PC-3 (cell line): ENCODE data around the gene MAS1. TPM values are rescaled to one million over a fixed set of nuclear protein-coding genes. Genes with fewer than 3 reads are reported as not detected.

ENCODE experiments used
- ATAC-seq: fragments of 200-7000 bp; cut with Tn5 transposase; 2 replicates; pipeline ENCODE4 v1.9.1; 2020; ENCODE audit warnings: mild to moderate bottlenecking, moderate library complexity
- BruUV-seq: library from RNA; stranded (reverse); fragments of 400-500 nt; replicated peaks from 2 replicates; lab custom pipeline; 2021; lab: Mats Ljungman, UMichigan
- CTCF ChIA-PET: fragments of 300-600 bp; sonication (Branson Sonifier 250); formaldehyde crosslinking; loops from one replicate; lab custom pipeline; 2022; ENCODE audit warnings: antibody characterized with exemption; lab: Charles Lee
- POLR2A ChIA-PET: fragments of 300-600 bp; sonication (Branson Sonifier 250); formaldehyde crosslinking; loops from one replicate; lab custom pipeline; 2022; ENCODE audit warnings: antibody characterized with exemption; ENCODE audit not compliant: unreplicated experiment; lab: Charles Lee
- DNase-seq: peaks from one replicate; pipeline ENCODE4 v3.0.0-alpha.2; 2015
- H2AFZ ChIP-seq: fragments of 300-600 bp; sonication (generic); 2 replicates; pipeline ENCODE4 v1.6.0; 2016; ENCODE audit warnings: antibody characterized with exemption, low read length
- H3F3A ChIP-seq: fragments of 300-600 bp; sonication (generic); one replicate; pipeline ENCODE4 v1.6.0; 2017; ENCODE audit warnings: antibody characterized with exemption, low read length, control low read depth, mild to moderate bottlenecking; ENCODE audit not compliant: unreplicated experiment
- H3K27ac ChIP-seq: fragments of 300-600 bp; sonication (generic); 2 replicates; pipeline ENCODE4 v1.5.1; 2016; ENCODE audit warnings: mild to moderate bottlenecking, low read length
- H3K27me3 ChIP-seq: fragments of 300-600 bp; sonication (generic); 2 replicates; pipeline ENCODE4 v1.6.1; 2016; ENCODE audit warnings: low read length, mixed read lengths
- H3K36me3 ChIP-seq: fragments of 300-600 bp; sonication (generic); 2 replicates; pipeline ENCODE4 v1.6.1; 2016; ENCODE audit warnings: low read depth, mixed run types, low read length, mixed read lengths
- H3K4me1 ChIP-seq: fragments of 300-600 bp; sonication (generic); 2 replicates; pipeline ENCODE4 v1.5.1; 2016; ENCODE audit warnings: low read length; ENCODE audit not compliant: insufficient read depth
- H3K4me2 ChIP-seq: fragments of 300-600 bp; sonication (generic); 2 replicates; pipeline ENCODE4 v1.6.0; 2016; ENCODE audit warnings: low read length
- H3K4me3 ChIP-seq: fragments of 300-600 bp; sonication (generic); 2 replicates; pipeline ENCODE4 v1.5.1; 2016; ENCODE audit warnings: mild to moderate bottlenecking, low read length, mixed read lengths
- H3K79me2 ChIP-seq: fragments of 300-600 bp; sonication (generic); 2 replicates; pipeline ENCODE4 v1.6.1; 2017; ENCODE audit warnings: low read length, mixed read lengths
- H3K9ac ChIP-seq: fragments of 300-600 bp; sonication (generic); 2 replicates; pipeline ENCODE4 v1.6.0; 2016; ENCODE audit warnings: mild to moderate bottlenecking, low read length
- H3K9me2 ChIP-seq: fragments of 300-600 bp; sonication (generic); replicated peaks from 2 replicates; pipeline ENCODE4 v1.6.1; 2016; ENCODE audit warnings: mixed run types, low read length, mixed read lengths
- H3K9me3 ChIP-seq: fragments of 300-600 bp; sonication (generic); 2 replicates; pipeline ENCODE4 v1.6.1; 2016; ENCODE audit warnings: low read length, mixed read lengths
- H4K20me1 ChIP-seq: fragments of 300-600 bp; sonication (generic); 2 replicates; pipeline ENCODE4 v1.6.1; 2016; ENCODE audit warnings: low read length, mixed read lengths
- CTCF ChIP-seq: fragments of 300-600 bp; sonication (generic); conservative IDR thresholded peaks from 2 replicates; pipeline ENCODE4 v1.5.1; 2017; ENCODE audit warnings: antibody characterized with exemption, low read depth, mild to moderate bottlenecking, low read length
- EZH2 ChIP-seq: fragments of 300-600 bp; sonication (generic); IDR thresholded peaks from one replicate; pipeline ENCODE4 v1.6.1; 2017; ENCODE audit warnings: antibody characterized with exemption, mild to moderate bottlenecking, low read length; ENCODE audit not compliant: unreplicated experiment
- EZH2phosphoT487 ChIP-seq: fragments of 300-600 bp; sonication (generic); IDR thresholded peaks from 2 replicates; pipeline ENCODE4 v1.6.1; 2018; ENCODE audit warnings: mild to moderate bottlenecking, antibody characterized with exemption, low read length, borderline replicate concordance
- intact Hi-C: fragments of 100-400 bp; cut with micrococcal nuclease; formaldehyde crosslinking; loops from 2 replicates; pipeline ENCODE4 v1.9.0; 2023
- total RNA-seq: library from RNA; depleted of rRNA; stranded (reverse); fragments of >200 nt; gene quantifications from 2 replicates; pipeline ENCODE4 v1.2.3, GENCODE V29; 2014

The MAS1 gene
- total RNA-seq, 1 experiment from 2014 or later, result not detected

- CTCF ChIA-PET, result no interaction called here
- BruUV-seq, result no TSS peak
- intact Hi-C loops, result no loop called here
Observed at GRCh38 chr6:159866286-159867247, 24.2 kb upstream of the MAS1 start.

GRCh38 chr6:159871241-159871640, 19.5 kb upstream of the MAS1 start:
- no peak overlapping the region for H3K9ac ChIP-seq
- H3F3A ChIP-seq, result no peaks in the 10 kb centered on the region
- H3K79me2 ChIP-seq, result no peaks in the 10 kb centered on the region
- H3K9me3 ChIP-seq, result no peaks in the 10 kb centered on the region
- no peaks in the 10 kb centered on the region for H3K27me3 ChIP-seq
- no TSS peak for BruUV-seq
- H3K4me2 ChIP-seq, result no peak overlapping the region
- H2AFZ ChIP-seq, result no peak overlapping the region
- CTCF ChIA-PET, result no interaction called here
- H3K9me2 ChIP-seq, result no peaks in the 10 kb centered on the region
- no peaks in the 10 kb centered on the region for H3K4me1 ChIP-seq
- H3K36me3 ChIP-seq, result no peaks in the 10 kb centered on the region
- no peak overlapping the region for H3K27ac ChIP-seq
- TF ChIP-seq CTCF (no peak), EZH2phosphoT487 (no peak), EZH2 (no peak)
- intact Hi-C loops, result no loop called here
- ATAC-seq (no peak), DNase-seq (no peak)
- no peaks in the 10 kb centered on the region for H4K20me1 ChIP-seq
- POLR2A ChIA-PET, result no interaction called here
- H3K4me3 ChIP-seq, result no peak overlapping the region

More at GRCh38 chr6:159866286-159867247, 24.2 kb upstream of the MAS1 start:
- TF ChIP-seq CTCF (no peak), EZH2phosphoT487 (no peak), EZH2 (no peak)
- Histone ChIP-seq H3K9me3 (no peaks in the 10 kb centered on the region), H3K27ac (no peak overlapping the region), H2AFZ (no peak overlapping the region), H3K4me2 (no peak overlapping the region), H3K36me3 (no peaks in the 10 kb centered on the region), H3K27me3 (no peaks in the 10 kb centered on the region), H3K4me1 (no peaks in the 10 kb centered on the region), H3K4me3 (no peak overlapping the region), H3K9me2 (no peaks in the 10 kb centered on the region), H3K9ac (no peak overlapping the region), H3F3A (no peaks in the 10 kb centered on the region), H3K79me2 (no peaks in the 10 kb centered on the region), H4K20me1 (no peaks in the 10 kb centered on the region)
- DNase-seq (no peak), ATAC-seq (no peak)
- POLR2A ChIA-PET, result no interaction called here

- intact Hi-C loops, result no loop called here
- ATAC-seq (no peak), DNase-seq (no peak)
- no peaks in the 10 kb centered on the region for H3K4me1 ChIP-seq
- no peak overlapping the region for H3K27ac ChIP-seq
- H3K9me2 ChIP-seq, result no peaks in the 10 kb centered on the region
- H2AFZ ChIP-seq, result no peak overlapping the region
- TF ChIP-seq EZH2 (no peak), EZH2phosphoT487 (no peak), CTCF (no peak)
- H3K27me3 ChIP-seq, result no peaks in the 10 kb centered on the region
- H3K36me3 ChIP-seq, result no peaks in the 10 kb centered on the region
- no peaks in the 10 kb centered on the region for H3F3A ChIP-seq
- ChIA-PET CTCF (no interaction called here), POLR2A (no interaction called here)
- no peaks in the 10 kb centered on the region for H3K9me3 ChIP-seq
- no peaks in the 10 kb centered on the region for H3K79me2 ChIP-seq
- no peak overlapping the region for H3K4me2 ChIP-seq
- no peak overlapping the region for H3K4me3 ChIP-seq
- BruUV-seq, result no TSS peak
- no peak overlapping the region for H3K9ac ChIP-seq
- H4K20me1 ChIP-seq, result no peaks in the 10 kb centered on the region
Observed at GRCh38 chr6:159871906-159872305, 18.9 kb upstream of the MAS1 start.
